Activated naive CD4-positive, alpha-beta T cell treated with anti-CD3 and anti-CD28 coated beads, Interleukin-2, amount 50 U/mL, for 16 hours (primary cell): ENCODE data around the gene URB1.
"Not testable (repeated sequence)": the region's sequence is repeated elsewhere in the genome, so short reads cannot be mapped to it uniquely, and the experiment has no call there.

Experiments
- DNase-seq: peaks from one replicate; pipeline ENCODE4 v3.0.0-alpha.2; 2020

The URB1 gene

DNA sequence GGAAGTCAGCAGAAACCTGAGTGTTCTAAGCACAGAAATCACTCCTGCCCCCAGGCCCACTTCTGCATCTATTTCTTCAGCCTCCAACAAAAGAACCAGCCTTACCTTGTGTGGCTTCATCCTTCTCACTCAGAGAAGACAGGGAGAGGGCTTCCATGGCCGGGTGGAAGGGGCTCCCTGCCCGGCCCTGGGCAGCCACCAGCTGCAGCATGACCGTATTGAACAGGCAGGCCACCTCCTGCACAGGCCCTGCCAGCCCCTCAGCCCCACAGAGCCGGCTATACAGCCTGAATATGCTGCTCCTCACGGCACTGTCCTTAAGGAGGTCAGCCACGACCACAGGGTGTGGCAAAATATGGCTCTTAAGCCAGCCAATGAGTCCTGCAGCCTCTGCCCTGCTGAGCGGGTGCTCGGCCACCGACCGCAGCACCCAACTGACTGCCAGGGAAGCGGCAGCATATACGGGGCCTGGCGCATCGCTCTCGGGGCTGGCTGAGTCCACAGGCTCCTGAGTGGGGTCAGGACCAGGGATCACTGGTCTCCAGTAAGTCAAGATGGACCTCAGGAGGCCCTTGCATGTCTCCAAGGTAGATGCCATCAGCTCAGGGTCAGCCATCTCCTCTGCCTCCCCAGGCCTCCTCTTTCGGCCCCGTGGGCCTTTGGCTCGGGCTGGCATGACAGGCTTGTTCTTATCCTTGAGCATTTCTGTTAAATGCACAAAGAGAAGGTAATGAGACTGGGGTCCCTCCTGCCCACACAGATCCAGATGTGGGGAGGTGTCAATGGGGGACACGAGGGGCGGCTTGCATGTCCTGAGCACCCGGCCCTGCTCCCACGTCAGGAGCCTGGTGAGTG, 76.2 kb downstream of the URB1 start:
- DNase-seq, result no peak

- no peak for DNase-seq
Measured at GRCh38 chr21:32315511-32316281, 77.1 kb downstream of the URB1 start.

GRCh38 chr21:32314806-32315205, 78.0 kb downstream of the URB1 start:
- DNase-seq, result no peak

- DNase-seq, result no peak
Measured at GRCh38 chr21:32312976-32313375, 79.8 kb downstream of the URB1 start.

GRCh38 chr21:32312326-32312725, 80.5 kb downstream of the URB1 start:
- DNase-seq, result no peak

DNA sequence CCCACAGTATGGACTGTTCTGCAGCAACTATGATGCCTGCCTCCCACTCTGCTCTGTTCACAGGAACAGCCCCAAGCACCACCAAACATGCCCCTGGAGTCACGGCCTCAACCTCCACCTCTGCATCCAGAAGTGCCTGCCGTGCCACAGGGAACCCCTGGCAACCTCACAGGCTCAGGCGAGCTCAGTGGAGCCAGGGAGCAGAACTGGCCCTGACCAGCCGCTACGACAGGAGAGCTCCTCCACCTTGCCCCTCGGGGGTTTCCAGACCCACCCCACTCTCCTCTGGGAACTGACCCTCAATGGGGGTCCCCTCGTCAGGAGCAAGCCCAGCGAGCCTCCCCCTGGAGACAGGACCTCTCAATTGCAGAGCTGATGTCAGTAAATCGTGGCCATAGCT, 81.2 kb downstream of the URB1 start:
- DNase-seq, result no peak

- DNase-seq, result not testable (repeated sequence)
Measured at GRCh38 chr21:32310976-32311375, 81.8 kb downstream of the URB1 start.

DNA sequence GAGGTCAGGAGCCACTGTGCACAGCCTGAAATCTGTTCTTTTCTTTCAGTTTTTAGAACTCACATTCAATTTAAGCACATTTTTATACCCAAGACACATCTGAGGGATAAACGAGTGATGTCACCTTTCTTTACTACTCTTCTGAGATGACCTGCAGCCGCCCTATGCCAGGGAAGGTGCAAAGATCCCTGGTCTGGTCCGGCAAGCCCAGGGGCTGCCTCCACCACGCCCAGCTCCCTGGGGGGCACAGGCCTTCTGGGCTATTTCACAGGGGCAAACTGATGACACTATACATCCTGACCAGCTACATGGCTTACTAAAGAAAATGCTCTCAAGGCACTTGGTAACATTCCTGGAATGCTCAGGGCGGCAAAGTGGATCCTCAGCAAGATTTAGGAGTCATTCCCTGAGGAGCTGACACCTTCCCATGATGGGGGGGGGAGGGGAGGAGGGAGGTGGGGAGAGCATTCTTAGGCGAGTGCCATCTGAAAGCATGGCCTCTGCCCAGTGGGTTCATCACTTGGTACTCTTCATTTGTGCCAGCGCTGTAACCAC, 82.8 kb downstream of the URB1 start:
- DNase-seq, result no peak

GRCh38 chr21:32308696-32309095, 84.1 kb downstream of the URB1 start:
- no peak for DNase-seq

DNA sequence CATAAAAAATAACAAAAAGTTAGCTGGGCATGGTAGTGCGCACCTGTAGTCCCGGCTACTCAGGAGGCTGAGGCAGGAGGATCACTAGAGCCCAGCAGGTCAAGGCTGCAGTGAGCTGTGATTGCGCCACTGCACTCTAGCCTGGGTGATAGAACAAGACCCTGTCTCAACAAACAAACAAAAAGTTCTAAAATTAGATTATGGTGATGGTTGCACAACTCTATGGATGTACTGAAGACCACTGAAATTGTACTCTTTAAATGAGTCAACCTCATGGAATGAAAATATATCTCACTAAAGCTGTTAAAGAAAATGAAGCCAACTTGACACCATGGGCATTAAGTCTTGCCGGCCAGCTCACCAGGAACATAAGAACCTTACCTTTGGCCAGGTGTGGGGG, 85.1 kb downstream of the URB1 start:
- DNase-seq, result no peak

DNA sequence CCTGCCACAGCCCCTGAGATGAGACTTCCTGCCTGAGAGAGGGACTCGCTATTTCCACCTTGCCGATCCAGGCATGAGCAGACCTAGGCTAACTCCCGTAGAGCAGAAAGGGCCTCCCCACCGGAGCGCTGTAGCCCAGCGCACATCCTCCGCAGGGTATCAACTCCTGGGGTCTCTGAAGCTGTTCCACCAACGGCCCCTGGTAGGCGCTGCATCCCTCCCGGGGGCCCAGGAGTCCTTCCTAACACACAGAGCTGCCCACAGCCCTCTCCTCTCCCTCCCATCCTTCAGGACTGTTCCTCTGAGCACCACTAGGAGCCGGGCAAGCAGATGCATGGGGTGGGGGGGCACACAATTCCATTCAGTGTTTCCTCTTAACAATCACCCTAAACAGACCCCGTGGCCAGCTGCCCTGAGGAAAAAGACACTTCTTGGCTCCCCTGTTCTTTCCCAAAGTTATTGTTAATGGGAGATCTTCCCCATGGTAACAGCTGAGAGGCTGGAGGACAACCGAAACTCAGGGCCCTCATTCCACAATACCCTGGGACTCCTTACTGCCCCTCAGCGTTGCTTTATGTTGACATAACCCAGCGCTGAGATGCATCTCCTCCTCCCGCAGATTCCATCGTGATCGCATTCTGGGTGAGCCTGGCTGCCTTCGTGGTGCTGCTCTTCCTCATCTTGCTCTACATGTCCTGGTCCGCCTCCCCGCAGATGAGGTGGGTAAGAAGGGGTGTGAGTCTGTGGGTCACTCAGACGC, 86.6 kb downstream of the URB1 start:
- DNase-seq, result no peak

- DNase-seq, result no peak
Measured at GRCh38 chr21:32304998-32305397, 87.8 kb downstream of the URB1 start.

- DNase-seq, result no peak
Measured at GRCh38 chr21:32303385-32303784, 89.4 kb downstream of the URB1 start.

GRCh38 chr21:32302560-32302959, 90.3 kb downstream of the URB1 start:
- no peak for DNase-seq

DNA sequence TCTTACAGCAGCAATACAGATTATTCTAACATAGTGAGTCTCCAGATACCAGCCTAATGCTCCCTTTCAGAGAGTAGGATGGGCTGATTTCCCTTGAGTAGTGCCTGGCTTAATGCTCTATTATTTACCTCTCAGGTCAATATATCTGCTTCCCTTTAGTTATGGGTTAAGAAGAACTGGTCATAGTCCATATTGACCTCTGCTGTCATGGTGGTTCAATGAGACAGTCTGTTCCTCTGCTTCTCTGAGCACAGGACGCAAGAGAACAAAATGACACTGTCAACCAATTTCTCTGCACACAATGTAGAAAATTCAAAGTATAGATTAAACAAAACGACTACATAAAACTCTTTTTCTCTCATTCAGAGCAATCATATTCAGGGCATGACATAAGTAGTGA, 91.2 kb downstream of the URB1 start:
- no peak for DNase-seq

- DNase-seq, result no peak
Measured at GRCh38 chr21:32300117-32300681, 92.6 kb downstream of the URB1 start.

DNA sequence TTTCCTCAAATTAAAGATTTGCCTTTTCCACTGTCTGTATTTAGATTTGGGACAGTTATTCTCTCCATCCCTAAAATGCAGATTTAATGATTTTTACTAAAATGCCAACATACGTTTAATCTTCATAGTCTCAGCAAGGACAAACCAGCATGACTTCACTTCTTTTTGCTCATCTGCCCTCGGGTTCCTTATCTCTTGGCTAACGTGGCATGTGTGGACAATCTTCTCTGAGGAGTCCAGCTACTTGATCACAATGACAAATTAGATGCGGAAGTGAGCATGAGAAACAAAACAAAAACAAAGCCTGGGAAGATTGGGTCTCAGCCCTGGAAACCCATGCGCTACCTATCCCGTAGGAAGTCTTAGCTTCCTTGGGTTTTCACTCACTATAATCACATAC, 93.1 kb downstream of the URB1 start:
- DNase-seq, result no peak

DNA sequence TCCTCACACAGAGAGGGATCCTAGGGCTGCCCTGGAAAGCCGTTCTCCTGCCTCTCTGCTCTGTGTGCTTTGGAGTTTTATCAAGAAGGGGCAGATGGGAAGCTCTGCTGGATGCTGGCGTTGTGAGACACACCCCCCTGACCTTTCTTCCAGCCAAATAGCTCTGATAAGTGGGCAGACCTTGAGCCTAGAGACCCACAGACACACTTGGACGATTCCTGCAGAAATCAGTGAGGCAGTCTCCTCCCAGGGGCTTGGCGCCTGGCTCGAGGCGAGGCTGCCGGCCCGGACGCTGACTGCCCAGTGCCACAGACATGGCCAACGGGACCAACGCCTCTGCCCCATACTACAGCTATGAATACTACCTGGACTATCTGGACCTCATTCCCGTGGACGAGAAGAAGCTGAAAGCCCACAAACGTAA, 94.1 kb downstream of the URB1 start, which contains the start of gene MRAP:
TSS of gene MRAP (plus strand) at position 198 of the 424 bp plus-strand sequence. CDS start at position 315, 117 bp downstream.
- no peak for DNase-seq

DNA sequence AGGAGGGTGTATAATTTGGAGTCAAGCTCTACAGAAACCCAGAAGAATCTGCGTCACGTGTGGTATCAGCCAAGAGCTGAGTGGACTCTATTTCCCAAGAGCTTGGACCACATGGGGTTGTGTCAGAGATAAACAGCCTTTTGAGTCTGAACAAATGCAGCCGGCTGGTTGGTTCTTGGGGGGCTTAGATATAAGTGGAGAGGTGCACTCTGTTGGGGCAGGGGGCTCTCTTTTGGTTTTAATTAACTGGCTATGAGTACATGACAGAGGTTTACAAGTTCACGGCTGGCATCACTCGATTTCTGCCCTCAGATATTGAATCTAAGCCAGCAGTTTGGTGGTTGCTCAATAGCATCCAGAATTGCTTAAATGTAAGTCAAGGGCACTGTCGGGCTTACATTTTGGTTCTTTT, 94.7 kb downstream of the URB1 start:
- no peak for DNase-seq

- no peak for DNase-seq
Measured at GRCh38 chr21:32297449-32297848, 95.4 kb downstream of the URB1 start.

DNA sequence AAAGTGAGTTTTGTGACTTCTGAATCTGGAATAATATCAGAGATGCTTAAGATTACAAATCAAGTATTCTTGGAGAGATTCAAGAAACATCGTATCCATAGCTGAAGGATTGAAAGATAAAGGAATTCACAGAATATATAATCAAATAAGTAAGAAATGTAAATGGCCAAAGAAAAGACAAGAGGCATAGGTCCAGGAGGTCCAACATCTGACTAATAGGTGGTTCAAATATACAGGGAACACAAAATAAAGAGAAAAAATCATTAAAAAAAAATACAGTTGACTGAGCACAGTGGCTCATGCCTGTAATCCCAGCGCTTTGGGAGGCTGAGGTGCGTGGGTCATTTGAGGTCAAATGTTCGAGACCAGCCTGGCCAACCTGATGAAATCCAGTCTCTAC, 107.3 kb downstream of the URB1 start:
- no peak for DNase-seq

DNA sequence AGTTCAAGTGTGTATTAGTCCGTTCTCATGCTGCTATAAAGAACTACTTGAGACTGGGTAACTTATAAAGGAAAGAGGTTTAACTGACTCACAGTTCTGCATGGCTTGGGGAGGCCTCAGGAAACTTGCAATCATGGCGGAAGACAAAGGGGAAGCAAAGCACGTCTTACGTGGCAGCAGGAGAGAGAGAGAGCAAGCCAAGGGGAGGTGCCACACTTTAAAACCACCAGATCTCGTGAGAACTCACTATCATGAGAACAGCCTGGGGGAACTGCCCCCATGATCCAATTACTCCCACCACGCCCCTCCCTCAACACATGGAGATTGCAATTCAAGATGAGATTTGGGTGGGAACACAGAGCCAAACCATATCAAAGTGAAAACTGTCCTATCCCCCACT, 109.8 kb downstream of the URB1 start:
- no peak for DNase-seq

DNA sequence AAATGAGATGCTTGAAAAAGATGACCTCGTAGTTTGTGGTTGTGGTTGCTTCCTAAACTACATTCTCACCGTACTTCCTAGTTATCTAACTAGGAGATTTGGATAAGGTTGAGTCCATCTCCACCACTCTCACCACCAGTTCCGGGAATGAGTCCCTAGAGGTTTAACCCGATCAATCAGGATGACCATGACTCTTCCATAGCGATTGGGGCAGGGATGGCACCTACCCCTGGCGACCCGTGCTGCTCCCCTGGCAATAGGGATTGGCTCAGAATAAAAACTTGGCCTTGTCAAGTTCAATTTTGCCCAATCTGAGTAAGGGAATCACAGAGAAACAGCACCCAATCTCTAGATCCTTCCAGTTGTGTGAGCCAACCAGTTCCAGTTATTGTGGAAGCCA, 111.3 kb downstream of the URB1 start:
- DNase-seq, result no peak
